IPS-20b (cell line): Measurements from ENCODE around the gene SAP30BP.

Source experiments
- H3K27ac ChIP-seq: one replicate; pipeline ENCODE4 v1.5.1; 2013; ENCODE audit warnings: low read length
- H3K27me3 ChIP-seq: 2 replicates; pipeline ENCODE4 v1.6.1; 2013; ENCODE audit warnings: mild to moderate bottlenecking, low read length, inconsistent platforms; ENCODE audit not compliant: insufficient read depth
- H3K36me3 ChIP-seq: 2 replicates; pipeline ENCODE4 v1.6.1; 2013; ENCODE audit warnings: low read depth, mild to moderate bottlenecking, inconsistent platforms, low read length, moderate library complexity; ENCODE audit not compliant: insufficient read depth
- H3K4me1 ChIP-seq: 2 replicates; pipeline ENCODE4 v1.6.1; 2013; ENCODE audit warnings: mild to moderate bottlenecking, control low read depth, inconsistent platforms, low read length, moderate library complexity; ENCODE audit not compliant: insufficient read depth
- H3K4me3 ChIP-seq: 2 replicates; pipeline ENCODE4 v1.5.1; 2013; ENCODE audit warnings: mild to moderate bottlenecking, low read length, inconsistent platforms
- H3K9ac ChIP-seq: 2 replicates; pipeline ENCODE4 v1.6.1; 2013; ENCODE audit warnings: low read depth, mild to moderate bottlenecking, inconsistent platforms, low read length, moderate library complexity
- H3K9me3 ChIP-seq: 2 replicates; pipeline ENCODE4 v1.6.1; 2013; ENCODE audit warnings: mild to moderate bottlenecking, low read depth, low read length, inconsistent platforms; ENCODE audit not compliant: insufficient read depth

SAP30BP gene

GRCh38 chr17:75652934-75653549 is 14.1 kb upstream of the SAP30BP start:
- H3K36me3 ChIP-seq: peaks cover 43% of the 10 kb centered on the region
- no peaks in the 10 kb centered on the region for H3K4me1 ChIP-seq
- H3K4me3 ChIP-seq: no peak overlapping the region
- no peak overlapping the region for H3K27ac ChIP-seq
- H3K9me3 ChIP-seq: no peaks in the 10 kb centered on the region
- H3K27me3 ChIP-seq: no peaks in the 10 kb centered on the region
- no peak overlapping the region for H3K9ac ChIP-seq

GRCh38 chr17:75654176-75654575 is 13.0 kb upstream of the SAP30BP start:
- Histone ChIP-seq H3K9ac (no peak overlapping the region), H3K36me3 (peaks cover 47% of the 10 kb centered on the region), H3K4me1 (no peaks in the 10 kb centered on the region), H3K4me3 (no peak overlapping the region), H3K27ac (no peak overlapping the region), H3K27me3 (no peaks in the 10 kb centered on the region), H3K9me3 (no peaks in the 10 kb centered on the region)

- Histone ChIP-seq H3K27ac (no peak overlapping the region), H3K4me3 (no peak overlapping the region), H3K36me3 (peaks cover 49% of the 10 kb centered on the region), H3K27me3 (no peaks in the 10 kb centered on the region), H3K9ac (no peak overlapping the region), H3K4me1 (no peaks in the 10 kb centered on the region), H3K9me3 (no peaks in the 10 kb centered on the region)
These were observed 8.9 kb upstream of the SAP30BP start for GRCh38 chr17:75658237-75658636.

- H3K4me1 ChIP-seq: no peaks in the 10 kb centered on the region
- no peak overlapping the region for H3K27ac ChIP-seq
- H3K4me3 ChIP-seq: no peak overlapping the region
- no peaks in the 10 kb centered on the region for H3K9me3 ChIP-seq
- no peak overlapping the region for H3K9ac ChIP-seq
- no peaks in the 10 kb centered on the region for H3K27me3 ChIP-seq
- peaks cover 51% of the 10 kb centered on the region for H3K36me3 ChIP-seq
These were observed 5.6 kb upstream of the SAP30BP start for GRCh38 chr17:75661531-75661930.

GRCh38 chr17:75662511-75662910 is 4.6 kb upstream of the SAP30BP start:
- no peaks in the 10 kb centered on the region for H3K27me3 ChIP-seq
- no peak overlapping the region for H3K9ac ChIP-seq
- H3K4me3 ChIP-seq: no peak overlapping the region
- H3K4me1 ChIP-seq: no peaks in the 10 kb centered on the region
- no peaks in the 10 kb centered on the region for H3K9me3 ChIP-seq
- peaks cover 46% of the 10 kb centered on the region for H3K36me3 ChIP-seq
- H3K27ac ChIP-seq: no peak overlapping the region

- Histone ChIP-seq H3K27ac (no peak overlapping the region), H3K4me3 (no peak overlapping the region), H3K9ac (no peak overlapping the region), H3K36me3 (peaks cover 50% of the 10 kb centered on the region), H3K4me1 (0 out of 2 replicates have a peak, but pooled peaks cover 4% of the 10 kb centered on the region), H3K27me3 (no peaks in the 10 kb centered on the region), H3K9me3 (no peaks in the 10 kb centered on the region)
These were observed 3.0 kb upstream of the SAP30BP start for GRCh38 chr17:75664099-75664549.

GRCh38 chr17:75665981-75666380 is 1.2 kb upstream of the SAP30BP start:
- H3K36me3 ChIP-seq: peaks cover 59% of the 10 kb centered on the region

GRCh38 chr17:75667825-75668224 is 687 bp downstream of the SAP30BP start:
- Histone ChIP-seq H3K27ac (peak overlapping the region; percentile 49), H3K4me3 (peak overlapping the region; percentile 99), H3K4me1 (0 out of 2 replicates have a peak, but pooled peaks cover 4% of the 10 kb centered on the region), H3K27me3 (no peaks in the 10 kb centered on the region), H3K36me3 (peaks cover 59% of the 10 kb centered on the region), H3K9me3 (no peaks in the 10 kb centered on the region), H3K9ac (peak overlapping the region; percentile 96)

More at GRCh38 chr17:75665981-75666380, 1.2 kb upstream of the SAP30BP start:
- Histone ChIP-seq H3K27ac (no peak overlapping the region), H3K27me3 (no peaks in the 10 kb centered on the region), H3K9ac (peak overlapping the region; percentile 96; the same call in 1 of the 2 replicates), H3K9me3 (no peaks in the 10 kb centered on the region), H3K4me1 (0 out of 2 replicates have a peak, but pooled peaks cover 4% of the 10 kb centered on the region), H3K4me3 (peak overlapping the region; percentile 99)

- H3K27me3 ChIP-seq: no peaks in the 10 kb centered on the region
- H3K9ac ChIP-seq: peak overlapping the region; percentile 96; the same call in 1 of the 2 replicates
- H3K27ac ChIP-seq: no peak overlapping the region
- peaks cover 62% of the 10 kb centered on the region for H3K36me3 ChIP-seq
- no peaks in the 10 kb centered on the region for H3K9me3 ChIP-seq
- H3K4me3 ChIP-seq: peak overlapping the region; percentile 99
- H3K4me1 ChIP-seq: 0 out of 2 replicates have a peak, but pooled peaks cover 4% of the 10 kb centered on the region
These were observed 1.4 kb downstream of the SAP30BP start for GRCh38 chr17:75668489-75668888.

- no peak overlapping the region for H3K9ac ChIP-seq
- no peaks in the 10 kb centered on the region for H3K9me3 ChIP-seq
- H3K4me3 ChIP-seq: no peak overlapping the region
- no peaks in the 10 kb centered on the region for H3K27me3 ChIP-seq
- peaks cover 60% of the 10 kb centered on the region for H3K36me3 ChIP-seq
- H3K27ac ChIP-seq: no peak overlapping the region
- H3K4me1 ChIP-seq: 0 out of 2 replicates have a peak, but pooled peaks cover 4% of the 10 kb centered on the region
These were observed 3.7 kb downstream of the SAP30BP start for GRCh38 chr17:75670868-75671267.

- H3K4me3 ChIP-seq: no peak overlapping the region
- 0 out of 2 replicates have a peak, but pooled peaks cover 4% of the 10 kb centered on the region for H3K4me1 ChIP-seq
- no peaks in the 10 kb centered on the region for H3K27me3 ChIP-seq
- H3K36me3 ChIP-seq: peaks cover 71% of the 10 kb centered on the region
- H3K27ac ChIP-seq: no peak overlapping the region
- no peaks in the 10 kb centered on the region for H3K9me3 ChIP-seq
- H3K9ac ChIP-seq: no peak overlapping the region
These were observed 4.9 kb downstream of the SAP30BP start for GRCh38 chr17:75672011-75672410.

- no peak overlapping the region for H3K27ac ChIP-seq
- peaks cover 81% of the 10 kb centered on the region for H3K36me3 ChIP-seq
- H3K9me3 ChIP-seq: no peaks in the 10 kb centered on the region
These were observed 6.3 kb downstream of the SAP30BP start for GRCh38 chr17:75673487-75673886.

More at GRCh38 chr17:75673487-75673886, 6.3 kb downstream of the SAP30BP start:
- H3K9ac ChIP-seq: no peak overlapping the region
- H3K27me3 ChIP-seq: no peaks in the 10 kb centered on the region
- H3K4me3 ChIP-seq: no peak overlapping the region
- H3K4me1 ChIP-seq: no peaks in the 10 kb centered on the region
